Activated CD8-positive, alpha-beta T cell treated with anti-CD3 and anti-CD28 coated beads for 36 hours (primary cell): ENCODE measurements around the gene HACD3. TPM values are rescaled to one million over a fixed set of nuclear protein-coding genes. Genes with fewer than 3 reads are reported as not detected.
"Not testable (repeated sequence)": the region's sequence is repeated elsewhere in the genome, so short reads cannot be mapped to it uniquely, and the experiment has no call there.

ENCODE experiments used
- ATAC-seq: fragments of 200-7000 bp; cut with Tn5 transposase; one replicate; pipeline ENCODE4 v1.10.0; 2021; ENCODE audit warnings: mild to moderate bottlenecking, moderate library complexity
- CTCF ChIA-PET: fragments of 350-600 bp; sonication (Branson Sonifier 250); formaldehyde crosslinking; loops from one replicate; lab custom pipeline; 2021; ENCODE audit warnings: antibody characterized with exemption; lab: Charles Lee
- POLR2A ChIA-PET: fragments of 350-600 bp; sonication (Branson Sonifier 250); formaldehyde crosslinking; loops from one replicate; lab custom pipeline; 2021; ENCODE audit warnings: antibody characterized with exemption; lab: Charles Lee
- DNase-seq: peaks from one replicate; pipeline ENCODE4 v3.0.0-alpha.2; 2020
- H3K27ac Mint-ChIP-seq: one replicate; pipeline ENCODE4 v1.8.0; 2021; ENCODE audit warnings: mild to moderate bottlenecking, mixed read lengths
- H3K27me3 Mint-ChIP-seq: one replicate; pipeline ENCODE4 v1.8.0; 2021; ENCODE audit warnings: mixed read lengths
- H3K36me3 Mint-ChIP-seq: one replicate; pipeline ENCODE4 v1.8.0; 2021; ENCODE audit warnings: low read depth, mixed read lengths
- H3K4me1 Mint-ChIP-seq: one replicate; pipeline ENCODE4 v1.8.0; 2021; ENCODE audit warnings: low read depth, mixed read lengths
- H3K4me3 Mint-ChIP-seq: one replicate; pipeline ENCODE4 v1.8.0; 2021; ENCODE audit warnings: mild to moderate bottlenecking, moderate library complexity, mixed read lengths
- H3K9me3 Mint-ChIP-seq: one replicate; pipeline ENCODE4 v1.8.0; 2021; ENCODE audit warnings: mixed read lengths
- intact Hi-C: fragments of 100-400 bp; cut with micrococcal nuclease; formaldehyde crosslinking; loops from one replicate; pipeline ENCODE4 v1.10.0; 2022
- total RNA-seq, 2 experiments: library from RNA; stranded (reverse); gene quantifications; one replicate each; pipeline ENCODE4 v1.2.3, GENCODE V29; 2021
- TF ChIP-seq, protein P1 (sequence below): fragments of 200-600 bp; IDR thresholded peaks from one replicate; pipeline ENCODE4 v1.8.0; 2022; ENCODE audit warnings: antibody characterized with exemption, mild to moderate bottlenecking

The HACD3 gene
- total RNA-seq, 2 experiments from 2014 or later = 30.2 to 32.5 TPM

- intact Hi-C loops = no loop called here
- DNase-seq = no peak
- Mint-ChIP-seq H3K36me3 (peaks cover 8% of the 10 kb centered on the region), H3K27ac (no peak overlapping the region), H3K27me3 (no peaks in the 10 kb centered on the region), H3K4me1 (peaks cover 21% of the 10 kb centered on the region), H3K9me3 (no peaks in the 10 kb centered on the region), H3K4me3 (no peak overlapping the region)
- ChIA-PET CTCF (interaction anchor here (1.0 kb wide), 1 partner anchor 8 kb away, joined by 3 read pairs; no protein-coding TSS in a partner anchor), POLR2A (no interaction called here)
- no peak for ATAC-seq
- TF ChIP-seq, protein P1, sequence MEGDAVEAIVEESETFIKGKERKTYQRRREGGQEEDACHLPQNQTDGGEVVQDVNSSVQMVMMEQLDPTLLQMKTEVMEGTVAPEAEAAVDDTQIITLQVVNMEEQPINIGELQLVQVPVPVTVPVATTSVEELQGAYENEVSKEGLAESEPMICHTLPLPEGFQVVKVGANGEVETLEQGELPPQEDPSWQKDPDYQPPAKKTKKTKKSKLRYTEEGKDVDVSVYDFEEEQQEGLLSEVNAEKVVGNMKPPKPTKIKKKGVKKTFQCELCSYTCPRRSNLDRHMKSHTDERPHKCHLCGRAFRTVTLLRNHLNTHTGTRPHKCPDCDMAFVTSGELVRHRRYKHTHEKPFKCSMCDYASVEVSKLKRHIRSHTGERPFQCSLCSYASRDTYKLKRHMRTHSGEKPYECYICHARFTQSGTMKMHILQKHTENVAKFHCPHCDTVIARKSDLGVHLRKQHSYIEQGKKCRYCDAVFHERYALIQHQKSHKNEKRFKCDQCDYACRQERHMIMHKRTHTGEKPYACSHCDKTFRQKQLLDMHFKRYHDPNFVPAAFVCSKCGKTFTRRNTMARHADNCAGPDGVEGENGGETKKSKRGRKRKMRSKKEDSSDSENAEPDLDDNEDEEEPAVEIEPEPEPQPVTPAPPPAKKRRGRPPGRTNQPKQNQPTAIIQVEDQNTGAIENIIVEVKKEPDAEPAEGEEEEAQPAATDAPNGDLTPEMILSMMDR = no peak
Measured at GRCh38 chr15:65541231-65541820, 11.1 kb downstream of the HACD3 start.

- intact Hi-C loops = no loop called here
- no peaks in the 10 kb centered on the region for H3K27me3 Mint-ChIP-seq
- ATAC-seq (no peak), DNase-seq (no peak)
- ChIA-PET POLR2A (no interaction called here), CTCF (no interaction called here)
- TF ChIP-seq, protein P1 = no peak
- H3K4me3 Mint-ChIP-seq = no peak overlapping the region
- peaks cover 2% of the 10 kb centered on the region for H3K9me3 Mint-ChIP-seq
- no peak overlapping the region for H3K27ac Mint-ChIP-seq
- H3K36me3 Mint-ChIP-seq = peaks cover 13% of the 10 kb centered on the region
- H3K4me1 Mint-ChIP-seq = peaks cover 25% of the 10 kb centered on the region
Measured at GRCh38 chr15:65547841-65548240, 17.6 kb downstream of the HACD3 start.

GRCh38 chr15:65549288-65549687 lies 19.0 kb downstream of the HACD3 start:
- DNase-seq, intact Hi-C loops, H3K9me3 Mint-ChIP-seq, H3K27me3 Mint-ChIP-seq, H3K27ac Mint-ChIP-seq, ATAC-seq, H3K4me3 Mint-ChIP-seq: not testable (repeated sequence)
- Mint-ChIP-seq H3K4me1 (peaks cover 23% of the 10 kb centered on the region), H3K36me3 (peaks cover 17% of the 10 kb centered on the region)
- ChIA-PET POLR2A (interaction anchor here (0.6 kb wide), 1 partner anchor 1650 kb away, joined by 3 read pairs; no protein-coding TSS in a partner anchor), CTCF (interaction anchor here (1.2 to 2.0 kb wide), 3 partner anchors 8 to 148 kb away, joined by 3 to 4 read pairs (median 3); no protein-coding TSS in a partner anchor)

- Mint-ChIP-seq H3K4me1 (peaks cover 23% of the 10 kb centered on the region), H3K4me3 (no peak overlapping the region), H3K36me3 (peaks cover 17% of the 10 kb centered on the region), H3K27me3 (no peaks in the 10 kb centered on the region), H3K9me3 (peaks cover 2% of the 10 kb centered on the region), H3K27ac (peak overlapping the region; percentile 34)
- intact Hi-C loops = no loop called here
- ChIA-PET CTCF (interaction anchor here (2.0 kb wide), 1 partner anchor 149 kb away, joined by 4 read pairs; no protein-coding TSS in a partner anchor), POLR2A (no interaction called here)
- TF ChIP-seq, protein P1 = no peak
- no peak for DNase-seq
- no peak for ATAC-seq
Measured at GRCh38 chr15:65550681-65551098, 20.4 kb downstream of the HACD3 start.

DNA sequence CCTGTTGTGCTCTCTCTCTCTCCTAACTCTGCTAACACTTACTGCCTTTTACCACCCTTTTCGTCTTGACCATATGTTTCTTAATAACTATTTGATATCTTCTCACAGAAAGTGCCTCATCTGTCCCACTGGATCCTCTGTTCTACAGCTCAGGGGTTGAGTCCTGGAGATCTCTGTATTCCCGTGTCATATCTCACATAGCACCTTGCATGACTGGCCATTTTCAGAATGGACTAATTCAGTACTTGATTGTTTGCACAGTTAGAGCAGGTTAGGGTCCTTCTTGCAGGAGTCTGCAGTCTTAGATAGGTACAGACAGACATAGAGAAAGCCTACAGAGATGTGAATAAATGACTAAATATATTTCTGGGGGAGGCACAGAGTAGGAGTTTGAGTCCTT lies 20.9 kb downstream of the HACD3 start:
- H3K27ac Mint-ChIP-seq = peak overlapping the region; percentile 1
- ChIA-PET POLR2A (no interaction called here), CTCF (interaction anchor here (2.0 kb wide), 1 partner anchor 150 kb away, joined by 4 read pairs; no protein-coding TSS in a partner anchor)
- H3K27me3 Mint-ChIP-seq = no peaks in the 10 kb centered on the region
- intact Hi-C loops = no loop called here
- TF ChIP-seq, protein P1 = no peak
- H3K9me3 Mint-ChIP-seq = peaks cover 2% of the 10 kb centered on the region
- H3K4me1 Mint-ChIP-seq = peaks cover 20% of the 10 kb centered on the region
- no peak overlapping the region for H3K4me3 Mint-ChIP-seq
- ATAC-seq (no peak), DNase-seq (no peak)
- peaks cover 18% of the 10 kb centered on the region for H3K36me3 Mint-ChIP-seq

GRCh38 chr15:65552851-65553250 lies 22.6 kb downstream of the HACD3 start:
- H3K27me3 Mint-ChIP-seq, DNase-seq, POLR2A ChIA-PET, H3K9me3 Mint-ChIP-seq, CTCF ChIA-PET, H3K4me3 Mint-ChIP-seq, H3K27ac Mint-ChIP-seq, intact Hi-C loops, ATAC-seq: not testable (repeated sequence)
- peaks cover 25% of the 10 kb centered on the region for H3K36me3 Mint-ChIP-seq
- H3K4me1 Mint-ChIP-seq = peaks cover 16% of the 10 kb centered on the region
